Neural cell (in vitro differentiated cells): ENCODE measurements around the gene HPS1. TPM values are rescaled to one million over a fixed set of nuclear protein-coding genes. Genes with fewer than 3 reads are reported as not detected.
A peak's percentile ranks its signal among the peaks of the same experiment; 100 is the strongest.

Experiments
- H2AFZ ChIP-seq: fragments of 200-600, 300-800 bp; sonication (generic), shearing (Covaris generic); 2 replicates; pipeline ENCODE4 v1.6.0; 2014; ENCODE audit warnings: low read depth, mild to moderate bottlenecking, antibody characterized with exemption, low read length, moderate library complexity
- H3F3A ChIP-seq: fragments of 200-600 bp; shearing (Covaris generic); 2 replicates; pipeline ENCODE4 v1.6.1; 2016; ENCODE audit warnings: mild to moderate bottlenecking, moderate library complexity, mixed read lengths, antibody characterized with exemption, low read length; ENCODE audit not compliant: insufficient read depth, poor library complexity, severe bottlenecking
- H3K27ac ChIP-seq: fragments of 200-600, 300-800 bp; sonication (generic), shearing (Covaris generic); 2 replicates; pipeline ENCODE4 v1.5.1; 2014; ENCODE audit warnings: mild to moderate bottlenecking, low read length, moderate library complexity
- H3K27me3 ChIP-seq: fragments of 300-800, 200-600 bp; sonication (generic), shearing (Covaris generic); 2 replicates; pipeline ENCODE4 v1.6.0; 2014; ENCODE audit warnings: mild to moderate bottlenecking, low read depth, low read length, moderate library complexity; ENCODE audit not compliant: insufficient read depth
- H3K36me3 ChIP-seq: fragments of 300-800, 200-600 bp; sonication (generic), shearing (Covaris generic); 2 replicates; pipeline ENCODE4 v1.5.1; 2014; ENCODE audit warnings: mild to moderate bottlenecking, antibody characterized with exemption, low read length, moderate library complexity; ENCODE audit not compliant: insufficient read depth
- H3K4me2 ChIP-seq: fragments of 300-800, 200-600 bp; sonication (generic), shearing (Covaris generic); 2 replicates; pipeline ENCODE4 v1.6.0; 2014; ENCODE audit warnings: mild to moderate bottlenecking, low read length
- H3K4me3 ChIP-seq: fragments of 300-800, 200-600 bp; sonication (generic), shearing (Covaris generic); 2 replicates; pipeline ENCODE4 v1.5.1; 2014; ENCODE audit warnings: mild to moderate bottlenecking, low read length, moderate library complexity
- H3K79me2 ChIP-seq: fragments of 200-600 bp; shearing (Covaris generic); replicated peaks from 2 replicates; pipeline ENCODE4 v1.6.0; 2014; ENCODE audit warnings: mild to moderate bottlenecking, low read length, moderate library complexity; ENCODE audit not compliant: insufficient read depth
- H3K9ac ChIP-seq: fragments of 300-800, 200-600 bp; sonication (generic), shearing (Covaris generic); 2 replicates; pipeline ENCODE4 v1.6.1; 2016; ENCODE audit warnings: mild to moderate bottlenecking, low read length, mixed read lengths
- H3K9me2 ChIP-seq: fragments of 200-600 bp; shearing (Covaris generic); 2 replicates; pipeline ENCODE4 v1.6.1; 2016; ENCODE audit warnings: mild to moderate bottlenecking, low read length, mixed read lengths; ENCODE audit not compliant: insufficient read depth
- H3K9me3 ChIP-seq: fragments of 200-600, 300-800 bp; sonication (generic), shearing (Covaris generic); 2 replicates; pipeline ENCODE4 v1.6.1; 2016; ENCODE audit warnings: mild to moderate bottlenecking, mixed run types, low read length, moderate library complexity, mixed read lengths
- H4K20me1 ChIP-seq: fragments of 200-600 bp; shearing (Covaris generic); 2 replicates; pipeline ENCODE4 v1.6.1; 2016; ENCODE audit warnings: mild to moderate bottlenecking, mixed run types; ENCODE audit not compliant: insufficient read depth
- EP300 ChIP-seq: fragments of 450-650 bp; conservative IDR thresholded peaks from 2 replicates; pipeline ENCODE4 v1.6.1; 2014; ENCODE audit warnings: antibody characterized with exemption, mild to moderate bottlenecking, moderate library complexity; ENCODE audit not compliant: poor library complexity, severe bottlenecking
- EZH2 ChIP-seq: fragments of 200-600, 300-800 bp; shearing (Covaris generic), sonication (generic); IDR thresholded peaks from 2 replicates; pipeline ENCODE4 v1.6.1; 2014; ENCODE audit warnings: antibody characterized with exemption, low read length, borderline replicate concordance, mild to moderate bottlenecking; ENCODE audit not compliant: insufficient read depth, poor library complexity, severe bottlenecking
- MXI1 ChIP-seq: fragments of 450-650 bp; conservative IDR thresholded peaks from 2 replicates; pipeline ENCODE4 v1.6.1; 2014; ENCODE audit warnings: antibody characterized with exemption, mild to moderate bottlenecking; ENCODE audit not compliant: poor library complexity, severe bottlenecking
- POLR2AphosphoS5 ChIP-seq: IDR thresholded peaks from 2 replicates; pipeline ENCODE4 v1.6.1; 2012
- RAD21 ChIP-seq: fragments of 450-650 bp; conservative IDR thresholded peaks from 2 replicates; pipeline ENCODE4 v1.6.1; 2014; ENCODE audit warnings: antibody characterized with exemption, mild to moderate bottlenecking, moderate library complexity
- SMC3 ChIP-seq: fragments of 450-650 bp; conservative IDR thresholded peaks from 2 replicates; pipeline ENCODE4 v1.6.1; 2014; ENCODE audit warnings: antibody characterized with exemption, mild to moderate bottlenecking, moderate library complexity; ENCODE audit not compliant: poor library complexity
- TAF1 ChIP-seq: IDR thresholded peaks from 2 replicates; pipeline ENCODE4 v1.6.1; 2012; ENCODE audit warnings: low read depth
- polyA plus RNA-seq: library from polyadenylated mRNA; depleted of rRNA; stranded (reverse); fragments of >200 nt; gene quantifications from 2 replicates; pipeline ENCODE4 v1.2.3, GENCODE V29; 2014
- TF ChIP-seq, protein P1 (sequence below): fragments of 450-650 bp; IDR thresholded peaks from 2 replicates; pipeline ENCODE4 v1.5.1; 2014; ENCODE audit warnings: antibody characterized with exemption, mild to moderate bottlenecking, moderate library complexity; ENCODE audit not compliant: poor library complexity, severe bottlenecking
- TF ChIP-seq, protein P2 (sequence below): IDR thresholded peaks from 2 replicates; pipeline ENCODE4 v1.6.1; 2012; ENCODE audit warnings: borderline replicate concordance

HPS1 gene
- polyA plus RNA-seq, 1 donor from 2014 or later = 1.4 TPM

DNA sequence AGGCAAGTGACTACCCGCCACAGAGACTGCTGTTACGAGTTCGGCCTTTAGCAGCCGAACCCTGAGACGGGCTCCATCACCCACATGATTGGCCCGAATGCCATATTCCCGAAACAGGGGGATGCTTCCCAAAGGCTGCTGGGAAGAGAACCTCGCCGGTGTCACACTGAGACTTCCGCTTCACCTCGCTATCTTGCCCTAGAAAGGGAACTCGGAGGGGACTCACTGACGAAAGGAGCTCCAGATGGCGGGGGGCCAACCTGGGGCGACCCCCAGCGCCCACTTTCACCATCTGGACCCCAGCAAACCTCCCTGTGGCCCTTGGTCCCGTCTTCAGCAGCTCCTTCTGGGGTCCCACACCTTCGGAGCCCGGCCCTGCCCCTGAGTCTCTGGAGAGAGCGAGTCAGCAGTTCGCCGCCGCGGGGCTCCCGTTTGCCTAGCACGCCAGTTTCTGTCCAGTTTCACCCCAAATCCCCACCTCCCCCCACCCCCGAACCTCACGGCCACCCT is 529 bp downstream of the HPS1 start:
- Histone ChIP-seq H3K4me3 (peak overlapping the region; percentile 54), H3K4me2 (no peak overlapping the region), H3K9me3 (no peaks in the 10 kb centered on the region), H3K36me3 (no peaks in the 10 kb centered on the region), H3K27ac (no peak overlapping the region), H3K9me2 (no peaks in the 10 kb centered on the region), H3F3A (no peaks in the 10 kb centered on the region), H3K9ac (no peak overlapping the region), H2AFZ (peak overlapping the region; percentile 21), H4K20me1 (no peaks in the 10 kb centered on the region), H3K79me2 (no peaks in the 10 kb centered on the region), H3K27me3 (no peaks in the 10 kb centered on the region)
- TF ChIP-seq SMC3 = no peak
- no peak for TF ChIP-seq TAF1
- TF ChIP-seq EZH2 = no peak
- TF ChIP-seq MXI1 = no peak
- TF ChIP-seq RAD21 = no peak
- TF ChIP-seq EP300 = no peak
- TF ChIP-seq, protein P1, sequence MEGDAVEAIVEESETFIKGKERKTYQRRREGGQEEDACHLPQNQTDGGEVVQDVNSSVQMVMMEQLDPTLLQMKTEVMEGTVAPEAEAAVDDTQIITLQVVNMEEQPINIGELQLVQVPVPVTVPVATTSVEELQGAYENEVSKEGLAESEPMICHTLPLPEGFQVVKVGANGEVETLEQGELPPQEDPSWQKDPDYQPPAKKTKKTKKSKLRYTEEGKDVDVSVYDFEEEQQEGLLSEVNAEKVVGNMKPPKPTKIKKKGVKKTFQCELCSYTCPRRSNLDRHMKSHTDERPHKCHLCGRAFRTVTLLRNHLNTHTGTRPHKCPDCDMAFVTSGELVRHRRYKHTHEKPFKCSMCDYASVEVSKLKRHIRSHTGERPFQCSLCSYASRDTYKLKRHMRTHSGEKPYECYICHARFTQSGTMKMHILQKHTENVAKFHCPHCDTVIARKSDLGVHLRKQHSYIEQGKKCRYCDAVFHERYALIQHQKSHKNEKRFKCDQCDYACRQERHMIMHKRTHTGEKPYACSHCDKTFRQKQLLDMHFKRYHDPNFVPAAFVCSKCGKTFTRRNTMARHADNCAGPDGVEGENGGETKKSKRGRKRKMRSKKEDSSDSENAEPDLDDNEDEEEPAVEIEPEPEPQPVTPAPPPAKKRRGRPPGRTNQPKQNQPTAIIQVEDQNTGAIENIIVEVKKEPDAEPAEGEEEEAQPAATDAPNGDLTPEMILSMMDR = no peak
- TF ChIP-seq, protein P2, sequence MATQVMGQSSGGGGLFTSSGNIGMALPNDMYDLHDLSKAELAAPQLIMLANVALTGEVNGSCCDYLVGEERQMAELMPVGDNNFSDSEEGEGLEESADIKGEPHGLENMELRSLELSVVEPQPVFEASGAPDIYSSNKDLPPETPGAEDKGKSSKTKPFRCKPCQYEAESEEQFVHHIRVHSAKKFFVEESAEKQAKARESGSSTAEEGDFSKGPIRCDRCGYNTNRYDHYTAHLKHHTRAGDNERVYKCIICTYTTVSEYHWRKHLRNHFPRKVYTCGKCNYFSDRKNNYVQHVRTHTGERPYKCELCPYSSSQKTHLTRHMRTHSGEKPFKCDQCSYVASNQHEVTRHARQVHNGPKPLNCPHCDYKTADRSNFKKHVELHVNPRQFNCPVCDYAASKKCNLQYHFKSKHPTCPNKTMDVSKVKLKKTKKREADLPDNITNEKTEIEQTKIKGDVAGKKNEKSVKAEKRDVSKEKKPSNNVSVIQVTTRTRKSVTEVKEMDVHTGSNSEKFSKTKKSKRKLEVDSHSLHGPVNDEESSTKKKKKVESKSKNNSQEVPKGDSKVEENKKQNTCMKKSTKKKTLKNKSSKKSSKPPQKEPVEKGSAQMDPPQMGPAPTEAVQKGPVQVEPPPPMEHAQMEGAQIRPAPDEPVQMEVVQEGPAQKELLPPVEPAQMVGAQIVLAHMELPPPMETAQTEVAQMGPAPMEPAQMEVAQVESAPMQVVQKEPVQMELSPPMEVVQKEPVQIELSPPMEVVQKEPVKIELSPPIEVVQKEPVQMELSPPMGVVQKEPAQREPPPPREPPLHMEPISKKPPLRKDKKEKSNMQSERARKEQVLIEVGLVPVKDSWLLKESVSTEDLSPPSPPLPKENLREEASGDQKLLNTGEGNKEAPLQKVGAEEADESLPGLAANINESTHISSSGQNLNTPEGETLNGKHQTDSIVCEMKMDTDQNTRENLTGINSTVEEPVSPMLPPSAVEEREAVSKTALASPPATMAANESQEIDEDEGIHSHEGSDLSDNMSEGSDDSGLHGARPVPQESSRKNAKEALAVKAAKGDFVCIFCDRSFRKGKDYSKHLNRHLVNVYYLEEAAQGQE = no peak
- no peak for TF ChIP-seq POLR2AphosphoS5

DNA sequence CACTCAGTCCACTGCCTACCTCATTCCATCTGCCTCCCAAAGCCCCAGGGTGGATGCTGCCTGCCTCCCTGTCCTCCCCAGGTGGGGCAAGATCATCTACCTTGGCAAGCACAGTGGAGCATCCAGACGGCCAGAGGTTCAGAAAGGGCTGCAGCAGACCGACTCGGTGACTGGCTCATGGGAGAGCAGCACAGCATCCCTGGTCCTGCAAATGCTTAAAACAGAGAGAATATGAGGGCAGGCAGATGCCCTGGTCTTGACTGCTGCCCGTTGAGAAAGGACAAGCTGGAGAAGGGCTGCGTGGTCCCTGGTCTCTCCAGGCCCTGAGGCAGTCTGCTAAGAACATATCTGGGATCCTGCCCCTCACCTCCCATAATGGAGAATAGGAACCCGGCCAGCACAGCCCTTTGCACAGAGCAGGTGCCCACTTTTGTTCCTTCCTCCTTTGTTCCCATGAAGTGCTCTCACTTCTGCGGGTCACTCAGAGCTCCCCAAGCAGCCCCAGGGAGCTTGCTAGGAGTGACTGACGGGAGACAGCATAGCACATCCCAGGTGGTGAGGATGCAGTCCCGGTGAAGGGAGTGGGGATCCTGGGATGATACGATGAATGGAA is 1.4 kb downstream of the HPS1 start:
- H2AFZ ChIP-seq = no peak overlapping the region
- H3K9ac ChIP-seq = no peak overlapping the region
- no peaks in the 10 kb centered on the region for H3K79me2 ChIP-seq
- no peak overlapping the region for H3K27ac ChIP-seq
- H3K36me3 ChIP-seq = no peaks in the 10 kb centered on the region
- no peak overlapping the region for H3K4me3 ChIP-seq
- no peaks in the 10 kb centered on the region for H3K9me3 ChIP-seq
- no peaks in the 10 kb centered on the region for H3K27me3 ChIP-seq
- TF ChIP-seq MXI1 (no peak), EZH2 (no peak), SMC3 (no peak), RAD21 (no peak), POLR2AphosphoS5 (no peak), EP300 (no peak), TAF1 (no peak)
- TF ChIP-seq, protein P2 = no peak
- TF ChIP-seq, protein P1 = no peak
- no peaks in the 10 kb centered on the region for H3K9me2 ChIP-seq
- no peak overlapping the region for H3K4me2 ChIP-seq
- H3F3A ChIP-seq = no peaks in the 10 kb centered on the region
- H4K20me1 ChIP-seq = no peaks in the 10 kb centered on the region
